K562 (cell line): ENCODE results near the gene C2CD2L. TPM values are rescaled to one million over a fixed set of nuclear protein-coding genes. Genes with fewer than 3 reads are reported as not detected.

ENCODE experiments used
- ATF1 ChIP-seq, 2 experiments: fragments of 450-650 bp in 1 of 2; IDR thresholded peaks; 2 replicates each; pipeline ENCODE4 v1.6.1; 2016; ENCODE audit warnings: missing compliant biosample characterization in 1 of 2, missing genetic modification characterization in 1 of 2
- ETV1 ChIP-seq: fragments of 450-650 bp; conservative IDR thresholded peaks from 2 replicates; pipeline ENCODE4 v1.6.1; 2016; ENCODE audit warnings: missing genetic modification characterization, control low read depth, low read depth, missing compliant biosample characterization
- ETV6 ChIP-seq, 3 experiments: fragments of 150-350 bp in 1 of 3; sonication (generic) in 1 of 3; formaldehyde crosslinking in 1 of 3; IDR thresholded peaks; 2 replicates each; pipeline versions ENCODE4 v1.6.1 to v1.8.0; 2014 to 2022; ENCODE audit warnings: borderline replicate concordance in 2 of 3, low read depth in 2 of 3, antibody characterized with exemption in 1 of 3, low read length in 1 of 3, mild to moderate bottlenecking in 1 of 3, missing genetic modification reagents in 1 of 3
- FOXA3 ChIP-seq, 2 experiments: fragments of 450-650 bp in 1 of 2; sonication (generic) in 1 of 2; formaldehyde crosslinking; IDR thresholded peaks in 1 of 2; conservative IDR thresholded peaks in 1 of 2; 2 replicates each; pipeline versions ENCODE4 v1.4.0 to v1.8.0; 2020 to 2022; ENCODE audit warnings: mild to moderate bottlenecking in 2 of 2, missing genetic modification reagents in 1 of 2
- FOXK2 ChIP-seq, 2 experiments: fragments of 450-650 bp; IDR thresholded peaks in 1 of 2; conservative IDR thresholded peaks in 1 of 2; 2 replicates each; pipeline ENCODE4 v1.6.1; 2016; ENCODE audit warnings: low read depth in 2 of 2, mild to moderate bottlenecking in 1 of 2
- FUS ChIP-seq: fragments of 200-400 bp; formaldehyde crosslinking; optimal IDR thresholded peaks from 2 replicates; pipeline ENCODE3; 2017; ENCODE audit warnings: low read depth, low read length
- NFYB ChIP-seq: IDR thresholded peaks from 2 replicates; pipeline ENCODE4 v1.6.1; 2011; ENCODE audit warnings: mild to moderate bottlenecking, moderate library complexity; ENCODE audit not compliant: insufficient read length; ENCODE audit errors: extremely low read depth
- RAD21 ChIP-seq, 2 experiments: fragments of 250-450 bp in 1 of 2; fragments of 450-650 bp in 1 of 2; sonication (Bioruptor Pico) in 1 of 2; formaldehyde crosslinking in 1 of 2; IDR thresholded peaks in 1 of 2; conservative IDR thresholded peaks in 1 of 2; 2 replicates each; pipeline versions ENCODE4 v1.4.0 to v1.8.0; 2020 to 2022; ENCODE audit warnings: mild to moderate bottlenecking in 2 of 2, moderate library complexity in 1 of 2
- RBM14 ChIP-seq: fragments of 200-400 bp; formaldehyde crosslinking; IDR thresholded peaks from 2 replicates; pipeline ENCODE4 v1.6.1; 2018; ENCODE audit warnings: low read depth, mild to moderate bottlenecking, low read length, moderate library complexity, borderline replicate concordance; ENCODE audit not compliant: insufficient read depth
- SIX5 ChIP-seq, 2 experiments: IDR thresholded peaks; 2 replicates each; pipeline ENCODE4 v1.6.1; 2011; ENCODE audit warnings: low read length in 2 of 2, borderline replicate concordance in 1 of 2, low read depth in 1 of 2, mild to moderate bottlenecking in 1 of 2, moderate library complexity in 1 of 2; ENCODE audit not compliant: insufficient read depth in 1 of 2
- USF1 ChIP-seq: sonication (generic); formaldehyde crosslinking; IDR thresholded peaks from 2 replicates; pipeline ENCODE4 v1.9.0; 2022; ENCODE audit warnings: mild to moderate bottlenecking, missing genetic modification reagents
- ZNF134 ChIP-seq: fragments of 250-450 bp; sonication (Bioruptor Pico); conservative IDR thresholded peaks from 2 replicates; pipeline ENCODE4 v1.4.0; 2020
- ZNF253 ChIP-seq: fragments of 250-450 bp; sonication (Bioruptor Pico); conservative IDR thresholded peaks from 2 replicates; pipeline ENCODE4 v1.6.1; 2021; ENCODE audit warnings: mild to moderate bottlenecking
- ZNF274 ChIP-seq: IDR thresholded peaks from 2 replicates; pipeline ENCODE4 v1.6.1; 2011; ENCODE audit warnings: low read depth, mild to moderate bottlenecking, low read length, moderate library complexity, borderline replicate concordance
- ZNF280B ChIP-seq: fragments of 250-450 bp; sonication (Bioruptor Pico); IDR thresholded peaks from 2 replicates; pipeline ENCODE4 v1.5.1; 2021; ENCODE audit warnings: mild to moderate bottlenecking
- polyA plus RNA-seq, 8 experiments: library from polyadenylated mRNA; depleted of rRNA in 4 of 8; stranded (reverse) in 5 of 8; unstranded in 3 of 8; fragments of >200 nt; fragmentation: Nextera tagmentation in 2 of 8; fragmentation: Illumina TruSeq in 1 of 8; extraction: Ambion mirVana in 2 of 8; extraction: Trizol in 1 of 8; gene quantifications; 2 replicates each; pipeline versions ENCODE4 v1.2.1 to v1.2.3, GENCODE V29; 2011 to 2014; ENCODE audit warnings: inconsistent platforms in 1 of 8, missing spikeins in 1 of 8
- total RNA-seq, 7 experiments: library from RNA; depleted of rRNA in 6 of 7; stranded (reverse); fragments of >200 nt in 6 of 7; fragmentation: Illumina TruSeq in 2 of 7; extraction: Trizol in 2 of 7; gene quantifications; 2 replicates each; pipeline versions ENCODE4 v1.2.1 to v1.2.3, GENCODE V29; 2011 to 2021; ENCODE audit warnings: low replicate concordance in 1 of 7
- TF ChIP-seq, protein P1 (sequence below): IDR thresholded peaks from 2 replicates; pipeline ENCODE4 v1.6.1; 2011; ENCODE audit not compliant: insufficient read length; ENCODE audit errors: extremely low read depth

Gene C2CD2L
- total and polyA plus RNA-seq, 9 of the 15 experiments (the other 6 are each of a cell fraction or from before 2014, with no cell fraction given), result 0.66 to 41.2 (median 14.8) TPM

- no peak for TF ChIP-seq ZNF280B
- peak in 1 of 2 experiments; percentile 35; a peak in 1 of 4 replicates for TF ChIP-seq FOXA3 (CRISPR knock-in tag; conservative IDR thresholded peaks at IDR 0.05 in 1 of 2, IDR thresholded peaks at IDR 0.05 in 1 of 2)
- no peak for TF ChIP-seq ZNF134 (CRISPR knock-in tag)
- TF ChIP-seq RAD21 (CRISPR knock-in tag; conservative IDR thresholded peaks at IDR 0.05 in 1 of 2, IDR thresholded peaks at IDR 0.05 in 1 of 2), result peak; percentile 25 to 31
- 0 out of 2 replicates have a peak, but pooled peaks have one; percentile 27 for TF ChIP-seq ETV1 (tag)
- TF ChIP-seq FOXK2 (conservative IDR thresholded peaks at IDR 0.05 in 1 of 2, IDR thresholded peaks at IDR 0.05 in 1 of 2; ENCODE audit: low read depth in 2 of 2), result peak; percentile 49 to 66; a peak in 2 of 4 replicates
- TF ChIP-seq ZNF253 (CRISPR knock-in tag), result no peak; the same call in 1 of the 2 replicates
- peak; percentile 99 for TF ChIP-seq NFYB
- TF ChIP-seq ATF1 (CRISPR knock-in tag; IDR thresholded peaks at IDR 0.05), result no peak
- peak; percentile 90 for TF ChIP-seq ATF1 (tag; IDR thresholded peaks at IDR 0.05)
- 0 out of 4 replicates have a peak, but pooled peaks of 1 of the 2 experiments have one; percentile 22 for TF ChIP-seq ETV6 (IDR thresholded peaks at IDR 0.05; ENCODE audit: borderline replicate concordance in 1 of 2, low read depth in 2 of 2, low read length in 1 of 2)
- peak; percentile 71; the same call in 1 of the 2 replicates for TF ChIP-seq ETV6 (CRISPR knock-in tag; IDR thresholded peaks at IDR 0.05; ENCODE audit: borderline replicate concordance)
- peak; percentile 96; the same call in 1 of the 2 replicates for TF ChIP-seq RBM14
- TF ChIP-seq, protein P1, sequence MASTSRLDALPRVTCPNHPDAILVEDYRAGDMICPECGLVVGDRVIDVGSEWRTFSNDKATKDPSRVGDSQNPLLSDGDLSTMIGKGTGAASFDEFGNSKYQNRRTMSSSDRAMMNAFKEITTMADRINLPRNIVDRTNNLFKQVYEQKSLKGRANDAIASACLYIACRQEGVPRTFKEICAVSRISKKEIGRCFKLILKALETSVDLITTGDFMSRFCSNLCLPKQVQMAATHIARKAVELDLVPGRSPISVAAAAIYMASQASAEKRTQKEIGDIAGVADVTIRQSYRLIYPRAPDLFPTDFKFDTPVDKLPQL, result peak; percentile 96
- no peak for TF ChIP-seq SIX5 (IDR thresholded peaks at IDR 0.05; ENCODE audit: borderline replicate concordance in 1 of 2, insufficient read depth in 1 of 2, low read depth in 1 of 2, low read length in 2 of 2)
- peak; percentile 91 for TF ChIP-seq FUS
- TF ChIP-seq USF1, result no peak; the same call in 1 of the 2 replicates
- no peak for TF ChIP-seq ZNF274
Observed at GRCh38 chr11:119095066-119095880, 11.9 kb upstream of the C2CD2L start (continued).
